ENCODE data around the gene TRAF7. TPM values are rescaled to one million over a fixed set of nuclear protein-coding genes. Genes with fewer than 3 reads are reported as not detected.

The TRAF7 gene
- total RNA-seq, 1 experiment from 2014 or later, result 160 TPM

- ATAC-seq (no peak), DNase-seq (ENCODE audit: low read depth, low spot score) (no peak)
- no peaks in the 10 kb centered on the region for H3K9me2 ChIP-seq (ENCODE audit: insufficient read depth)
- no peaks in the 10 kb centered on the region for H3K36me3 ChIP-seq (ENCODE audit: control insufficient read depth in 1 of 2, insufficient read depth in 2 of 2, low read length in 2 of 2)
- no peak overlapping the region for H3K4me2 ChIP-seq (ENCODE audit: low read length)
- no peaks in the 10 kb centered on the region for H3K9me3 ChIP-seq (ENCODE audit: control insufficient read depth in 1 of 2, insufficient read depth in 1 of 2, low read depth in 1 of 2, low read length in 2 of 2)
- peaks cover 0 to 5% of the 10 kb centered on the region in 2 experiments; a peak in 1 of 4 replicates for H3K4me1 ChIP-seq (ENCODE audit: control insufficient read depth in 1 of 2, insufficient read depth in 2 of 2, low read length in 2 of 2)
- H3K9ac ChIP-seq (ENCODE audit: low read length), result no peak overlapping the region
- no peak overlapping the region for H2AFZ ChIP-seq (ENCODE audit: low read depth, low read length, poor library complexity, severe bottlenecking)
- ChIA-PET POLR2A (interaction anchor here (1.3 kb wide), 1 partner anchor 34 kb away, joined by 4 read pairs; the partner anchor contains the start of gene PGP), CTCF (no interaction called here), RAD21 (ENCODE audit: low non-redundant PET in 1 of 2, low total read pairs in 2 of 2, uncharacterized antibody in 2 of 2, unreplicated experiment in 2 of 2) (no interaction called here)
- no peaks in the 10 kb centered on the region for H3K79me2 ChIP-seq (ENCODE audit: insufficient read depth, low read length)
- no TSS peak for BruUV-seq (replicated peaks)
- H3K4me3 ChIP-seq (replicated peaks in 1 of 2; ENCODE audit: low read depth in 1 of 2, low read length in 2 of 2), result no peak overlapping the region
- intact Hi-C loops (cut with micrococcal nuclease), result no loop called here
- TF ChIP-seq SIN3A (IDR thresholded peaks at IDR 0.05; ENCODE audit: low read depth), result no peak
- TF ChIP-seq, protein P1, sequence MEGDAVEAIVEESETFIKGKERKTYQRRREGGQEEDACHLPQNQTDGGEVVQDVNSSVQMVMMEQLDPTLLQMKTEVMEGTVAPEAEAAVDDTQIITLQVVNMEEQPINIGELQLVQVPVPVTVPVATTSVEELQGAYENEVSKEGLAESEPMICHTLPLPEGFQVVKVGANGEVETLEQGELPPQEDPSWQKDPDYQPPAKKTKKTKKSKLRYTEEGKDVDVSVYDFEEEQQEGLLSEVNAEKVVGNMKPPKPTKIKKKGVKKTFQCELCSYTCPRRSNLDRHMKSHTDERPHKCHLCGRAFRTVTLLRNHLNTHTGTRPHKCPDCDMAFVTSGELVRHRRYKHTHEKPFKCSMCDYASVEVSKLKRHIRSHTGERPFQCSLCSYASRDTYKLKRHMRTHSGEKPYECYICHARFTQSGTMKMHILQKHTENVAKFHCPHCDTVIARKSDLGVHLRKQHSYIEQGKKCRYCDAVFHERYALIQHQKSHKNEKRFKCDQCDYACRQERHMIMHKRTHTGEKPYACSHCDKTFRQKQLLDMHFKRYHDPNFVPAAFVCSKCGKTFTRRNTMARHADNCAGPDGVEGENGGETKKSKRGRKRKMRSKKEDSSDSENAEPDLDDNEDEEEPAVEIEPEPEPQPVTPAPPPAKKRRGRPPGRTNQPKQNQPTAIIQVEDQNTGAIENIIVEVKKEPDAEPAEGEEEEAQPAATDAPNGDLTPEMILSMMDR (IDR thresholded peaks at IDR 0.05 in 2 of 3, conservative IDR thresholded peaks at IDR 0.05 in 1 of 3; ENCODE audit: borderline replicate concordance in 1 of 3, insufficient read depth in 1 of 3, low read depth in 2 of 3, low read length in 2 of 3), result no peak
- no peak for TF ChIP-seq YY1 (IDR thresholded peaks at IDR 0.05; ENCODE audit: extremely low read depth, insufficient replicate concordance, low read depth, low read length)
- TF ChIP-seq ELF1 (IDR thresholded peaks at IDR 0.05; ENCODE audit: borderline replicate concordance, low read depth), result no peak
- no peak for TF ChIP-seq SRF (IDR thresholded peaks at IDR 0.05; ENCODE audit: low read depth)
- no peak for TF ChIP-seq JUND (IDR thresholded peaks at IDR 0.05)
- TF ChIP-seq, protein P2, sequence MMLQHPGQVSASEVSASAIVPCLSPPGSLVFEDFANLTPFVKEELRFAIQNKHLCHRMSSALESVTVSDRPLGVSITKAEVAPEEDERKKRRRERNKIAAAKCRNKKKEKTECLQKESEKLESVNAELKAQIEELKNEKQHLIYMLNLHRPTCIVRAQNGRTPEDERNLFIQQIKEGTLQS (IDR thresholded peaks at IDR 0.05), result no peak
- no peak for TF ChIP-seq EZH2phosphoT487 (IDR thresholded peaks at IDR 0.05; ENCODE audit: borderline replicate concordance)
- TF ChIP-seq POLR2AphosphoS5 (IDR thresholded peaks at IDR 0.05; ENCODE audit: low read depth, low read length), result no peak
- no peak for TF ChIP-seq POLR2A (IDR thresholded peaks at IDR 0.05; ENCODE audit: borderline replicate concordance, extremely low read depth, insufficient read depth, insufficient read length)
- no peak for TF ChIP-seq EZH2 (IDR thresholded peaks at IDR 0.05)
- TF ChIP-seq REST (IDR thresholded peaks at IDR 0.05; ENCODE audit: low read depth), result no peak
- TF ChIP-seq EGR1 (IDR thresholded peaks at IDR 0.05; ENCODE audit: low read depth), result no peak
- TF ChIP-seq ZNF274 (IDR thresholded peaks at IDR 0.05; ENCODE audit: low read depth, low read length), result no peak
- no peak for TF ChIP-seq ZBTB33 (IDR thresholded peaks at IDR 0.05; ENCODE audit: extremely low read depth, insufficient replicate concordance, low read length)
- no peaks in the 10 kb centered on the region for H3K27me3 ChIP-seq (ENCODE audit: insufficient read depth, low read length)
- H4K20me1 ChIP-seq (ENCODE audit: insufficient read depth), result no peaks in the 10 kb centered on the region
- peak overlapping the region; percentile 38; the same call in 1 of the 2 replicates for H3K27ac ChIP-seq (ENCODE audit: low read depth, low read length)
These were observed 26.4 kb downstream of the TRAF7 start for GRCh38 chr16:2181952-2182351.
